Progenitor cell of endocrine pancreas (in vitro differentiated cells): ENCODE data around the gene SLC25A26. TPM values are rescaled to one million over a fixed set of nuclear protein-coding genes. Genes with fewer than 3 reads are reported as not detected.

ENCODE experiments used
- DNase-seq: peaks from one replicate; pipeline ENCODE4 v3.0.0; 2021; ENCODE audit warnings: low spot score; ENCODE audit not compliant: unreplicated experiment
- H3K27ac Mint-ChIP-seq: 2 replicates; pipeline ENCODE4 v1.8.0; 2021; ENCODE audit warnings: mild to moderate bottlenecking, moderate library complexity, mixed read lengths
- H3K27me3 Mint-ChIP-seq: 2 replicates; pipeline ENCODE4 v1.8.0; 2021; ENCODE audit warnings: mixed read lengths
- H3K36me3 Mint-ChIP-seq: 2 replicates; pipeline ENCODE4 v1.8.0; 2022; ENCODE audit warnings: mixed read lengths; ENCODE audit not compliant: insufficient read depth
- H3K4me1 Mint-ChIP-seq: 2 replicates; pipeline ENCODE4 v1.8.0; 2021; ENCODE audit warnings: low read depth, mixed read lengths
- H3K4me3 Mint-ChIP-seq: 2 replicates; pipeline ENCODE4 v1.8.0; 2021; ENCODE audit warnings: low read depth, mild to moderate bottlenecking, moderate library complexity, mixed read lengths
- H3K9me3 Mint-ChIP-seq: 2 replicates; pipeline ENCODE4 v1.8.0; 2021; ENCODE audit warnings: low read depth, mixed read lengths
- CTCF ChIP-seq: fragments of 200-600 bp; sonication (generic); IDR thresholded peaks from one replicate; pipeline ENCODE4 v1.5.0; 2021; ENCODE audit warnings: antibody characterized with exemption, mild to moderate bottlenecking; ENCODE audit not compliant: unreplicated experiment
- total RNA-seq: library from RNA; stranded (reverse); gene quantifications from 2 replicates; pipeline ENCODE4 v1.2.1, GENCODE V29; 2021

Gene SLC25A26
- total RNA-seq, 1 donor from 2014 or later: 18.9 TPM

GRCh38 chr3:66383023-66383422 is 162.2 kb downstream of the SLC25A26 start:
- Mint-ChIP-seq H3K27me3 (no peaks in the 10 kb centered on the region), H3K9me3 (peaks cover 4% of the 10 kb centered on the region), H3K4me3 (no peak overlapping the region), H3K36me3 (peaks cover 51% of the 10 kb centered on the region), H3K27ac (no peak overlapping the region), H3K4me1 (no peaks in the 10 kb centered on the region)
- no peak for DNase-seq
- no peak for TF ChIP-seq CTCF

- no peak for DNase-seq
- no peaks in the 10 kb centered on the region for H3K27me3 Mint-ChIP-seq
- H3K36me3 Mint-ChIP-seq: peaks cover 50% of the 10 kb centered on the region
- peaks cover 4% of the 10 kb centered on the region for H3K9me3 Mint-ChIP-seq
- no peaks in the 10 kb centered on the region for H3K4me1 Mint-ChIP-seq
- H3K27ac Mint-ChIP-seq: no peak overlapping the region
- no peak for TF ChIP-seq CTCF
- no peak overlapping the region for H3K4me3 Mint-ChIP-seq
These were observed 163.4 kb downstream of the SLC25A26 start for GRCh38 chr3:66383998-66384745.

DNA sequence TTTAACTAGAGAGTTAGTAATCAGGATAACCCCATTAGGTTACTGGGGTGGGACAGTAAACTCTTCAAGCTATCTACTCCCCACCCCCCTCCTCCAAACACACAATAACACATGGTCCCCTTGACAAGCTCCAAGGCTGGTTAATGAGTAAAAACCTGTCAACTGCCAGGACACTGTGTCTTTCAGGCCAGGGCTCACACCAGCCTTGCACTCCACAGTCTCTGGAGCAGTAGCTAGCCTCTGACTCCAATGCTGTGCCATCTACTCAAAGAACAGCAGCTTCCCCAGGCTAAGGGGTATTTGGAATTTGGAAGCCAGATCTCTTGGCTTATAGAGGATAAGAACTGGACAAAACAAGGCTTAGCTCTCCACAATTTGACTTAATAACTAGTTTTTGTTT is 164.3 kb downstream of the SLC25A26 start:
- TF ChIP-seq CTCF: no peak
- no peaks in the 10 kb centered on the region for H3K4me1 Mint-ChIP-seq
- no peak overlapping the region for H3K27ac Mint-ChIP-seq
- no peak overlapping the region for H3K4me3 Mint-ChIP-seq
- H3K27me3 Mint-ChIP-seq: no peaks in the 10 kb centered on the region
- no peak for DNase-seq
- peaks cover 4% of the 10 kb centered on the region for H3K9me3 Mint-ChIP-seq
- H3K36me3 Mint-ChIP-seq: peaks cover 47% of the 10 kb centered on the region

DNA sequence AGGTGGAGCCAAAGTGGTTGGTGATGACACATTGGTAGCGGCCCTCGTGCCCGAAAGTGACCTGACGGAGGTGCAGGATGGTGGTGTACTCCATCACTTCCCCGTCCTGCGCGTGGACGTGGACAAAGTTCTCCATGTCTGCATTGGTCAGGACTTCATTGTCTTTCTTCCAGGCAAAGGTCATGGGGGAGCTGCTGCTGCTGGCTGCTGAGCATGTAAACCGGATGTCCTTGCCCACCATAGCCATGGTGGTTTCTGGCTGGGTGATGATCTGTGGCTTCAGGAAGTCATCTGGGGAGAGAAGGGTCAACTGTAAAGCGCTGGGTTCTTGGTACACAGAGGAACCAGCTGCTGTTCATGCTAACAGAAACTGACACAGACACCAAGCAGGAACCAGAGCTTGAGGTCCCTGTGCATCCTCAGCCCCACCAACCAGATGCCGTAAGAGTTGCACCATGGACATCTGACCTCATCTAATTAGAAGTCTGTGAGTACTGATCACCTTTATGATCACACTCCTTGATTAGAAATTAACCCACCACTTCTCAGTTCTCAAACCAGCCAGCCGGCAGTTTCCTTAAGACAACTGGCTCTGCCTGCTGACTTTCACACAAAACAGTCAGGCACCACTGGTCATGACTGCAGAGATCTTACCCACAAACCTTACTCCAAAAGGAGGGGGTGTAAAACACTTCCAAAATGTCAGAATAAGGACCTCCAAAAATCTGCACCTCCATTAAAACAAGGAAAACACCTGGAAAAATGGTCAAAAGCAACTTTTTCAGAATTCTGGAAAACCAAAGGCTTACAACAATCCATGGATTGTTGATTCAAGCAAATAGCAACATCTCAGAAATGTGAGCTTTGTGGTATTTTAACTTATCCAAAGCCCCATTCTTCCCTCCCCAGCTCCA is 165.5 kb downstream of the SLC25A26 start:
- no peaks in the 10 kb centered on the region for H3K4me1 Mint-ChIP-seq
- no peak for DNase-seq
- H3K9me3 Mint-ChIP-seq: peaks cover 4% of the 10 kb centered on the region
- peaks cover 49% of the 10 kb centered on the region for H3K36me3 Mint-ChIP-seq
- H3K4me3 Mint-ChIP-seq: no peak overlapping the region
- TF ChIP-seq CTCF: no peak
- H3K27me3 Mint-ChIP-seq: no peaks in the 10 kb centered on the region
- no peak overlapping the region for H3K27ac Mint-ChIP-seq

- H3K4me3 Mint-ChIP-seq: no peak overlapping the region
- peaks cover 4% of the 10 kb centered on the region for H3K9me3 Mint-ChIP-seq
- H3K4me1 Mint-ChIP-seq: no peaks in the 10 kb centered on the region
- H3K27ac Mint-ChIP-seq: no peak overlapping the region
- DNase-seq: no peak
- peaks cover 52% of the 10 kb centered on the region for H3K36me3 Mint-ChIP-seq
- no peak for TF ChIP-seq CTCF
- H3K27me3 Mint-ChIP-seq: no peaks in the 10 kb centered on the region
These were observed 166.3 kb downstream of the SLC25A26 start for GRCh38 chr3:66386925-66387650.
